ENCODE results near the gene CSH1.

The CSH1 gene

DNA sequence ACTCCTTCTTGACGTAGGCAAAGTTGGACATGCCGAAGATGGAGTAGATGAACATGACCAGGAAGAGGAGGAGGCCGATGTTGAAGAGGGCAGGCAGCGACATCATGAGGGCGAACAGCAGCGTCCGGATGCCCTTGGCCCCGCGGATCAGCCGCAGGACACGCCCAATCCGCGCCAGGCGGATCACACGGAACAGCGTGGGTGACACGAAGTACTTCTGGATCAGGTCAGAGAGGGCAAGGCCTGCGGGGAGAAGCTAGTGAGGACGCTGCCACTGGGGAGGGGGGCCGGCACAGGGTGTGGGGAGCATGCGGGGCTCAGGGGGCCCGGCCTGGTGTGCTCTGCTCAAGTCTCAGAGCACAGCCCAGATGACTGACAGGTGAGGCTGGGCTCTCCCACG, 45.4 kb upstream of the CSH1 start:
- DNase-seq, result no peak
- Histone ChIP-seq H3K27me3 (ENCODE audit: insufficient read depth, low read depth, severe bottlenecking) (no peaks in the 10 kb centered on the region), H3K4me3 (ENCODE audit: low read depth, low read length) (no peak overlapping the region), H3K27ac (no peak overlapping the region), H3K9me3 (ENCODE audit: severe bottlenecking) (no peaks in the 10 kb centered on the region), H3K36me3 (no peaks in the 10 kb centered on the region)
- TF ChIP-seq, protein P1, sequence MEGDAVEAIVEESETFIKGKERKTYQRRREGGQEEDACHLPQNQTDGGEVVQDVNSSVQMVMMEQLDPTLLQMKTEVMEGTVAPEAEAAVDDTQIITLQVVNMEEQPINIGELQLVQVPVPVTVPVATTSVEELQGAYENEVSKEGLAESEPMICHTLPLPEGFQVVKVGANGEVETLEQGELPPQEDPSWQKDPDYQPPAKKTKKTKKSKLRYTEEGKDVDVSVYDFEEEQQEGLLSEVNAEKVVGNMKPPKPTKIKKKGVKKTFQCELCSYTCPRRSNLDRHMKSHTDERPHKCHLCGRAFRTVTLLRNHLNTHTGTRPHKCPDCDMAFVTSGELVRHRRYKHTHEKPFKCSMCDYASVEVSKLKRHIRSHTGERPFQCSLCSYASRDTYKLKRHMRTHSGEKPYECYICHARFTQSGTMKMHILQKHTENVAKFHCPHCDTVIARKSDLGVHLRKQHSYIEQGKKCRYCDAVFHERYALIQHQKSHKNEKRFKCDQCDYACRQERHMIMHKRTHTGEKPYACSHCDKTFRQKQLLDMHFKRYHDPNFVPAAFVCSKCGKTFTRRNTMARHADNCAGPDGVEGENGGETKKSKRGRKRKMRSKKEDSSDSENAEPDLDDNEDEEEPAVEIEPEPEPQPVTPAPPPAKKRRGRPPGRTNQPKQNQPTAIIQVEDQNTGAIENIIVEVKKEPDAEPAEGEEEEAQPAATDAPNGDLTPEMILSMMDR (IDR thresholded peaks at IDR 0.05; ENCODE audit: low read depth, low read length), result no peak

DNA sequence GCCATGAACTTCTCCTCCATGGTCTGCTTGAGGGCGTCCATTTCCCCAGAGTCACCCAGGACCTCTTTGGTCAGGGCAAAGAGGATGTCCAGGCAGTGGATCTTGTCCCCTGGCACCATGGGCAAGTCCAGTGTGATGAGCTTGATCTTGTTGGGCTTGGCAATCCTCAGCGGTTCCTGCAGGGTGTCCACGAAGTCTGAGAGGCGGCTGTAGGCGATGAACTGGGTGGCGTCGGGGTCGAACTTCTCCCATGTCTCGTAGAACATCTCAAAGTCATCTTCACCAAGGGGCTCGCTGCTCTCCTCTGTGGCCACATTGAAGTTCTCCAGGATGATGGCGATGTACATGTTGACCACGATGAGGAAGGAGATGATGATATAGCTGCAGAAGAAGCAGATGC, 44.8 kb upstream of the CSH1 start:
- TF ChIP-seq, protein P1 (IDR thresholded peaks at IDR 0.05; ENCODE audit: low read depth, low read length), result no peak
- no peaks in the 10 kb centered on the region for H3K27me3 ChIP-seq (ENCODE audit: insufficient read depth, low read depth, severe bottlenecking)
- no peaks in the 10 kb centered on the region for H3K36me3 ChIP-seq
- H3K9me3 ChIP-seq (ENCODE audit: severe bottlenecking), result no peaks in the 10 kb centered on the region
- DNase-seq, result no peak
- H3K27ac ChIP-seq, result no peak overlapping the region
- no peak overlapping the region for H3K4me3 ChIP-seq (ENCODE audit: low read depth, low read length)

DNA sequence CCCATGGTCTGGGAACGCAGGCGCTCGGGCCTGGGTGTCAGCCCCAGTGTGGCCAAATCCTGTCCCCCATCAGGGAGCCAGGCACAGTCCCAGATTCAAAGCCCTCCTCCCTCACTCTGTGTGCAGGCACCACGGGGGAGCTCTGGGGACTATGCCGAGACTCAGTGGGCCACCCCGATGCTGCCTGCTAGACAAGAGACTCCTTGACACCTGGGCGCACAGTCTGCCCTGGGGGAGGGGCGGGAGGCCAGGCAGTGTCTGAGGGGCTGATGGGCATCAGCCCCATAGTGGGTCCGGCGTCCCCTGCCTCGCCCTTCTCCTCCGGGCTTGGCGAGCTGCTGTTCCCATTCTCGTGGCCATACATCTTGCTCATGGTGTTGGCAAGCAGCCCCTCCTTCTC, 44.2 kb upstream of the CSH1 start:
- Histone ChIP-seq H3K9me3 (ENCODE audit: severe bottlenecking) (no peaks in the 10 kb centered on the region), H3K27me3 (ENCODE audit: insufficient read depth, low read depth, severe bottlenecking) (no peaks in the 10 kb centered on the region), H3K36me3 (no peaks in the 10 kb centered on the region), H3K4me3 (ENCODE audit: low read depth, low read length) (no peak overlapping the region), H3K27ac (no peak overlapping the region)
- DNase-seq, result no peak
- TF ChIP-seq, protein P1 (IDR thresholded peaks at IDR 0.05; ENCODE audit: low read depth, low read length), result no peak

DNA sequence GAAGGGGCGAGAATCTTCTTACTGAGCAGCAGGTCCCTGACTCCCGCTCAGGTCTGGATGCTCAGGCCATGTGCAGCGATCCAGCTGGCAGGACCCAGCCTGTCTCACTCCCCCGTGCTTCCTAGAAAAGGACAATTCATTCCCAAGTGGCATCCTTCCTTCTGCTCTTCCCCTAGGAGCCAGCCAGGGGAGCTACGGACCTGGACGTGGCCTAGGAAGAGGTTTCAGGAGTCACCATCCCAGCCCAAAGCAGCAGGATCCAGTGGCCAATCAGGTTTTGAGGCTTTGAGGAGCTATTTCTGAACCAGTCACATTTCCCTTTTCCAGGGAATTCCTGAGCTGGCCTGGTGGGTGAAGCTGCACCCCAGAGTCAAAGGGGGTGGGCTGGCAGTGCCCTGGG, 43.5 kb upstream of the CSH1 start:
- no peaks in the 10 kb centered on the region for H3K9me3 ChIP-seq (ENCODE audit: severe bottlenecking)
- no peak overlapping the region for H3K4me3 ChIP-seq (ENCODE audit: low read depth, low read length)
- no peaks in the 10 kb centered on the region for H3K27me3 ChIP-seq (ENCODE audit: insufficient read depth, low read depth, severe bottlenecking)
- DNase-seq, result no peak
- TF ChIP-seq, protein P1 (IDR thresholded peaks at IDR 0.05; ENCODE audit: low read depth, low read length), result no peak
- H3K36me3 ChIP-seq, result no peaks in the 10 kb centered on the region
- no peak overlapping the region for H3K27ac ChIP-seq

DNA sequence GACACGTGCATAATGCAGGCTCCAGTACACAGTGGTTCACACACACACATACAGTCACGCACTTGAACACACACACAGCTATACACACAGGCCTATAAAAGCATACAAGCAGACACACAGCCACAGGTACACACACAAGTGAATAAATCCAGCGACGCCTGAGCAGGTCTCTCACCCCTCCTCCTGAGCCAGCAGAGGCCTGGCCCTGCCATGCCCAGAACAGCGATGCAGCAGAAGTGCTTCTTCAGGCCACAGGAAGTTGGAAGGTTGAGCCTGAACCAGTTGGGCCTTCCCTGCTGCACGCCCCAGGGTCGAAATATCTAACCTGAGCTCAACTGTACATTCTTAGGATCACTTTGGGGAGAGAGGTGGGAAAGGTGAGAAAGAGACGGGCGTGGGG, 43.0 kb upstream of the CSH1 start:
- H3K27ac ChIP-seq, result no peak overlapping the region
- H3K36me3 ChIP-seq, result no peaks in the 10 kb centered on the region
- no peaks in the 10 kb centered on the region for H3K27me3 ChIP-seq (ENCODE audit: insufficient read depth, low read depth, severe bottlenecking)
- TF ChIP-seq, protein P1 (IDR thresholded peaks at IDR 0.05; ENCODE audit: low read depth, low read length), result no peak
- no peaks in the 10 kb centered on the region for H3K9me3 ChIP-seq (ENCODE audit: severe bottlenecking)
- DNase-seq, result no peak
- no peak overlapping the region for H3K4me3 ChIP-seq (ENCODE audit: low read depth, low read length)

DNA sequence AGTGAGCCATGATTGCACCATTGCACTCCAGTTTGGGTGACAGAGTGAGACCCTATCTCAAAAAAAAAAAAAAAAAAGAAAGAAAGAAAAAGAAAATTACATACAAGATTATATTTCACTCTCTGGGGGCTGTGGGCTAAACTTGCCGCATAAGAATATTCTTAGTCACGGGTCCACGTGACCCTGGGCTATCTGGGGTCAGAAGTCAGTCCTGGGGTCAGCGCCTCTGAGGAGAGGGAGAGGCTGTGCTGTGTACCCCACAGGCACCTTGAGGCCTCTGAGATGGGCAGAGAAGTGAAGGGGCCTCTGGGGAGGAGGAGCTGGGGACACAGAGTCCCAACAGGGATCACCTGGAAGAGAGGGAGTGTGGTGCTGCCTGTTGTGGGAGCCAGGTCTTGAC, 41.5 kb upstream of the CSH1 start:
- Histone ChIP-seq H3K4me3 (ENCODE audit: low read depth, low read length) (no peak overlapping the region), H3K36me3 (no peaks in the 10 kb centered on the region), H3K27ac (no peak overlapping the region), H3K27me3 (ENCODE audit: insufficient read depth, low read depth, severe bottlenecking) (no peaks in the 10 kb centered on the region), H3K9me3 (ENCODE audit: severe bottlenecking) (no peaks in the 10 kb centered on the region)
- no peak for DNase-seq
- TF ChIP-seq, protein P1 (IDR thresholded peaks at IDR 0.05; ENCODE audit: low read depth, low read length), result no peak
